ENCODE data around the gene MRM3.
"Not testable (repeated sequence)": the region's sequence is repeated elsewhere in the genome, so short reads cannot be mapped to it uniquely, and the experiment has no call there.

MRM3 gene

DNA sequence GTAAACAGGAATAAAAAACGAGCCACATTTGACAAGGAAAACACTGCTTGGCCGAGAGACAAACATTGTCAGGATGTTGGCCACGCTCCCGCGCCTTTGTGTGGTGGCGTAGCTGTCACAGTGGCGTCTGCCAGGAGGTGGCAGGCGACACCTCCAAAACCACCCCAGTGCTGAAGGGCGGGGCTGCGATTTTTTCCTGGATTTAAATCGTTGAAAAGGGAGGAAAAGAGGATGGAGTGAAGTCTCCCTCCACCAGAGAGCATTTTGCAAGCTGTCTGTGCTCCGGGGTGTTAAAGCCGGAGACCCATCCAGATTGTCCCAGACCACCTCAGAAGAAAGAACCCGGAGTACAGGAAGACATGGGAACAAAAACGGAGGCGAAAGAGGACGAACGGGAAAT, 12.7 kb downstream of the MRM3 start:
- no peak for DNase-seq (ENCODE audit: low read depth in 1 of 2, low spot score in 1 of 2)

DNA sequence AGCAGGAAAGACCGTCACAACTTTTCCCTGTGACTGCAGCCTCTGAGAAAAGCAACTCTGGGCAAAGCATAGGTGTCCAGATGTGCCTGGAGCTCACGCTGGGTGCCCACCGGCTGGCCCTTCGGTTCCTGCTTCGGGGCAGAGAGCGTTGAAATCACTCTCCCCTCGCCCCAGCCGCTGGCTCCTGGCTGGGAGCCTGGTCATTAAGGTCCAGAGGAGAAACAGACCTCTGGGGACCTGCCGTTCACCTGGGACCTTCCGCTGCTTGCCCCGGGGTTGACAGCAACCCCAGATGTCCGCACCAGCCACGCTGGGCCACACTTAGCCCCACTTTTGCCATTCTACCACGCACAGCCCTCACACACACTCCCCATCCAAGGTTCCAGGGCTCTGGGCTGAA, 13.1 kb downstream of the MRM3 start:
- DNase-seq (ENCODE audit: low read depth in 1 of 2, low spot score in 1 of 2), result no peak

DNA sequence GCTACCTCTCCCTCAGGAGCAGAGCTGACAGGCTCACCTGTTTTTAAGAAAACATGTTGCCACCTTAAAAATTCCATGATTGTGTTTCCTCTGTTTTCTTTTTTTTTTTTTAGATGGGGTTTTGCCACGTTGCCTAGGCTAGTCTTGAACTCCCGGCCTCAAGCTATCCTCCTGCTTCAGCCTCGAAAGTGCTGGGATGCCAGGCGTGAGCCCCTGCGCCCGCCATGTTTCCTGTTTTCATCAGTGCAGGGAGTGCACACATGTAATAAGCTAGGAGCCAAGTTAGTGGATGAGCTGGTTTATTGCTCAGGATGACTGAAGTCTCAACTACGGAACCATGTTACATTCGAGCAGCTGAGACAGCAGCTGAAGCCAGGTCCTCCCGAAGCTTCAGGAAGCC, 13.6 kb downstream of the MRM3 start:
- no peak for DNase-seq (ENCODE audit: low read depth in 1 of 2, low spot score in 1 of 2)

DNA sequence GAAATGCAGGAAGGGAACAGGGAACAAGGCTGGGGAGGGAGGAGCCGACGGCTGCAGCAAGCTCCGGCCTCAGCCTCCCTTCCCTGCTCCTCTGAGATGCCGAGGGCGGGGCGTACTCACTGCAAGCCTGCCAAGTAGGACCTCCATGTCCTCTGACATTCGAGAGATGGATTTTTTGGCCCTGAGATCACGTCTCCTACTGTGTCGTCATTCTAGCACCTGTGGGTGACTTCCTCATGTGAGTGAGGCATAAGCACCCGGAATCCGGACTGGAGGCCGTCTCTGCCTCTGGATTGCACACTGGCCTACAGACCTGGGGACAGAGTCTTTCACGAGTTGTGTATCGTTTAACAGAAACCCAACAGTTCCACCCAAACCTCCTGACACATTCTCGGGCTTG, 14.5 kb downstream of the MRM3 start:
- no peak for DNase-seq (ENCODE audit: low read depth in 1 of 2, low spot score in 1 of 2)

DNA sequence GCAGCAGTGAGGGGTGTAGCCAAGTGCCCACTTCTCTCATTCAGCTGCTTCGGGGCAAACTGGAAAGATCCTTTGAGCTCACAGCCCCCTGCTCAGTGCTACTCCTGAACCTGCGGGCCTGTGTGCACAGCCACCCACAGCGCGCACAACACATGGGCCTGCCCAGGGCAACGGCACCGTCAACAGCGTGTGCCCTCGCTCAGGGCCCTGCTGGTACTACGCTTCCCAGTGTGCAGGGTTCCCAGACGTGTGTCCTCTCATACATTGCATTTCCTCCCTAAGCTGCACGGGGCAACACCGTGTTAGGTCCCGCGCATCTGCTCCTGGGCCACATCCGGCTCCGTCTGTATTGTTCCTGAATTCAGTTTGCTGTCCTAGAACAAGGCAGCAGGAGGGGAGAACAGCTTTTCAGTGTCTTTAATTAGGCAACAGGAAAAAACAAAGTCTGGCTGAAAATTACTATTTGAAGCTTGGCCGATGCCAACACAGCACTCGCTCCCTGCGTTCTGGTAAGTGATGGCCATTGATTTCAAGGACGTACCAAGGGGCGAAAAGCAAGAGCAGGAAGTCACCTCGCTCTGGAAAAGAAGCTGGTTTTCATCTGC, 15.2 kb downstream of the MRM3 start:
- DNase-seq (ENCODE audit: low read depth in 1 of 2, low spot score in 1 of 2), result no peak

DNA sequence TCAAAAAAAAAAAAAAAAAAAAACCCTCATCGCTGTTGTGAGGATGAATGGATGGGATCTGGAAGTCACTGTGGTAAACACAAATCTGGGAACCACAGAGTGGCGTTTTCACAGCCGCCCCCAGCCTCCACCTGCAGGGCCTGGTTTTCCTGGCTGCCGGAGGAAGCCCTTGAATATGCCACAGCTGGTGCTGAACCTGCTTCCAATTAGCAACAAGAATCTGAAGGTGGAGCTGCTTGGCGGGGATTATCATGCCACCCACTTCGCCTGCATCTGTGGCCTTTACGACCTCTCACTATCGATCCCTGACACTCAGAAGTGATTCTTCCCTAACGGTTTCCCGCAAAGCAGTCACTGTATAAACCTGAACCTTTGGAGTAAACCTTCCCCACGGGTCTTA, 16.1 kb downstream of the MRM3 start:
- DNase-seq (ENCODE audit: low read depth in 1 of 2, low spot score in 1 of 2), result no peak

DNA sequence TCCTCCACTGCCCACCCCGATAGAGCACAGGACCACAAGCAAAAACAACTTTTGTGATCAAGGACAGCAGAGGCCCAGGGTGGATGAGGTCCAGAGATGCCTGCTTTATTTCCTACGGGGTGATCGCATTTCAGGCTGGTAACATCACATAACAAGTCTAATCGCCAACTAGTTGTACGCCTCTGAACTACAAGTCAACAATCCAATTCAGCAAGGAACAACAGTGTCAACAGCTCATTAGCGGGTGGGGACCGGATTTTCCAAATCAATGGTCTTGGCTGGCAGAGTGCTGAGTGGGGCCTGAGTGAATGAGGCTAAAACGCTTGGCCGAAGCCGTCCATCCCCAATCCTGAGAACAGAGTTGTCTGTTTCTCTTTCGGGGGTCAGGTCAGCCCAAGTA, 17.1 kb downstream of the MRM3 start:
- no peak for DNase-seq (ENCODE audit: low read depth in 1 of 2, low spot score in 1 of 2)

DNA sequence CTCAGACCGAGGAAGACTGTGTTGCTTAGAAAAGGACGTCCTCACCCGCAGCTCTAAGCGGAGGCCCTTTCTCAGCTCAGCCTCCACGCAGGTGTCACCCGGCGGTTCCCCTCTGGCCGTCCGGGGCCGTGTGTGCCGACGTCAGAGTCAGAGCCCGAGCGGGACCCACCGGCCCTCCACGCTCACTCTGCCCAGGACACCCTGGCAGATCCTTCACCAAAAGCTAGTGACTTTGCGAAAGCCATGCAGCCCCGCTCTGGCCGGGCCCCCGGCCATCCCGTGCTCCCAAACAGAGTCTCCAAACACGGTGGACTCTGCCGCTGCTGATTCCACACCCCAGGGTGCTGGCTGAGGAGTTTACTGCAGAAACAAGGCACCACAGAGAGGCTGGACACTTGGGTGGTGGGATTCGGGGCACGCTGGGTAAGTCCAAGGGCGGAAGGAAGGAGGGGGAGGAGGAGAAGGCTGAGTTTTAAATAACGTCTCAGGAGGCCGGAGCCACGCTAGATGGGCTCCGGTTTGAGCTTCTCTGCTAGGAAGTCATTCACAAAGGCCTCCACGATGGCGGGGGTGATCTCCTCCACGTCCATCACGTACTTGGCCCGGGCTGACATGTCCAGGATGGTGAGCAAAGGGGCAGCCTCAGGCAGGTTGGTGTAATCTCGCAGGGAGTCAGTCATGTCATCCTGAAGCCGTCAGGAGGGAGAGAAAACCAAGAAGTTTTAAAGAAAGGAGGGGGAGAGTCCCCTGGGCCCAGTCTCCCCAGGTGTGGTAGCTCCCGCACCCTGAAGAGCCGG, 18.5 kb downstream of the MRM3 start:
- DNase-seq (ENCODE audit: low read depth in 1 of 2, low spot score in 1 of 2), result no peak

DNA sequence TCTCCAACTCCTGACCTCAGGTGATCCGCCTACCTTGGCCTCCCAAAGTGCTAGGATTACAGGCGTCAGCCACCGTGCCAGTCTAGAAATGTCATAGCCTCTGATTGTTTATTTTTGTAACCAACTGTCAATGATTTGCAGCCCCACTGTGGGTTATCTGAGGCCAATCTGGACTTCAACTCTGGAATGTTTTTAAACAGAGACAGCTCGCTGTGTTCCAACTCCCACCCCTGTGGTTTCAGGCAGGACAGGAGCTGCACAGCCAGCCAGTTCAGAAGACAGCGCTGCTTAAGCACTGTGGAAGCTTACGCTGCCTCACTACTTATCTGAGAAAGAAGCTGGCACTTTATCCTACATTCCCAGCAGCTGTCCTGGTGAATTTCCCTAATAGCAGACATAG, 19.5 kb downstream of the MRM3 start:
- DNase-seq (ENCODE audit: low read depth in 1 of 2, low spot score in 1 of 2), result no peak

DNA sequence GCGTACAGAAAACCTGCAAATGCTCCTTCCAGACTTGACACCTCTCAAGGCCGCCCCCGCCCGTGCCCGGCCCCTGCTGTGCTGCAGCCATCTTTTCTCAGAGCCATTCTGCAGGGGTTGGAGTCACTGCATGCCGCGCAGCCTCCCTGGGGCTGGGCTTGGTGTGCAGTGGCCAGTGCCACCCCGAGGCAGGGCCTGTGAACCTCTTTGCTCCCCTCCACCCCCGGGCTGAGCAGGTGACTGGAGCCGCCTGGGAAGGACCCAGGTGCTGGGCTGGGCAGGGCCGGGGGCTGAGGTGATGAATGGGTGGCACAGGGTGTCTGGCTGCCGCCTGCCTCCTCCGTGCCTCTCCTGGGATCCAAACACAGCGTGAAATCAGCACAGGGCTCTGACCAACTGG, 20.3 kb downstream of the MRM3 start:
- no peak for DNase-seq (ENCODE audit: low read depth in 1 of 2, low spot score in 1 of 2)

DNA sequence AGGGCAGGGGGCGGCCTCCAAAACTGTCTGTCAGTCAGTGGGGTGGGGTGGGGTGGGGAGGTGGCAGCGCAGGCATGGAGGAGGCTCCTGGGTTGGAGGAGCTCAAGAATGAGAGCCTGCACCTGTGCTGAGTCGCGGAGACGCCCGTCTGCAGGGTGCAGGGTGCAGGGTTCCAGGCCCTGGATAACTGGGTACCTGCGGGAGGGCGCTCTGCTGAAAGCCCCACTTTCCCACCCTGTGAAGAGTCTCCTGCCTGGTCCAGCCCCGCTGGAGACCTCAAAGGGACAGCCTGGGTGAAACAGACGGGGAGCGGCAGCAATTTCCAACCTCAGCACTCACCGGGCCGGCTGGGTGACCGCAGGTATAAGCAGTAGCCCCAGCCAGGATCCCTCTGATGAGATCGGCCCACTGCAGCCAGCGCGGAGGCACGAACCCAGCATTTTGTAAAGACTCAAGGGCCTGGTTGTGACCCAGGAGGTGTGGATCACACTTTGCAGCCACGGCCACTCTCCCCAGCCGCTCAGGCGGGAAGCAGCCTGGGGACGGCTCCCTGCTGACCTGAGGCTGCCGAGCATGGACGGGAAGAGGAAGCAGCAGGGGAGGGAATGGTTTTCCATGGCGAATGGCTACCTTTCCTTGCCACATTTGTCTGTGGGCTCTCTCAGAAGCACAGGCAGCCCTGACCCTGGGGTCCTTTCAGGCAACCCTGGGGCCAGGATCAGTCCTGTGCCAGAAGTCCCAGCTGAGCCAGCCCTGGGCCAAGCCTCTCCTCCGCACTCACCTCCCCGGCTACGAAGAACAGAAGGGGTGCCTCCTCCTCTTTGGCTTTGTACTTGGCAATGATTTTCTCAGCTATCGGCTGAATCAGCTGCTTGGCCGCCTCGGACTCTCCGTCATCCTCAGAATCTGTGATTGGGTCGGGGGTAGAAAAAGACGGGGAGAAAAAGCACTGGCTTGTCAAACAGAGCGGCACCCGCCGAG, 21.0 kb downstream of the MRM3 start:
- DNase-seq (ENCODE audit: low read depth in 1 of 2, low spot score in 1 of 2), result no peak

DNA sequence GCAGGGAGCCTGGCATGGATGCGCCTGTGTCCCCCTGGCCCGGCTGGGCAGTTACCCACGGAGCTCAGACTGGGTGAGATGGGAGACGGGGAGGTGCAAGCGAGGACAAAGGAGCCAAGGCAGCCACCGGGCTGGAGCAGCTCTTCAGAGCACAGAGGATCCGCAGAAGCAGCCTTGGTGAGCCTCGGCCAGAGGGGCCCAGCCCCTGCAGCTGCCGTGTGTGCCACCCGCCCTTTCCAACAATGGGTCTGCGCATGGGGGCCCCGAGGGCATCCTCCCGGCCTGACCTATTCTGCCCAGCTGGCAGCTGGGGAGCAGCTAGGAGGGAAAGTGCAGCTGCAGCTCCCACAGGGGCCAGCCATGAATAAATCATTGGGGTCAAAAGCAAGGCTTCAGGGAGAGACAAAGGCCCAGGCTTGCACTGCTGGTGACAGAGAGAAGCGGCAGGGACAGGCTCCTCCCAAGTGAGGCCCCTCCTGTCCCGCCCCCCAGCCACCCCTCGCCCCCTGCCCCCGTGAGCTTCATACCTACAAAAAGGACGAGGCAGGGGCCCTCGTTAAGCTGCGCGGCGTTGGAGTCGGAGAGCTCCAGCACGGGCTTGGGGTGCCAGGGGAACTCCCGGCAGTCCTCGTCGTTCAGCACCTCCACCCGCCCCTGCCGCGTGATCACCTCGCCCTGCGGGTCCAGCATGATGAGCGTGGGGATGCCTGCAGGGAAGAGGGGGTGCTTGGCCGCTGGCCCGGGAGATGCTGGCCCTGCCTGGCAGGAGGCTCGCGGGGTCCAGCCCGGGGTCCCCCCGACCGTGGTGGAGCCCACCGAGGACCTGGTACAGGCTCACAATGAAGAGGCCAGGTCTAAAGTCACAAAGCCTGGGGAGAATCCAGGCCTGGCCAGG, 22.6 kb downstream of the MRM3 start:
- no peak for DNase-seq (ENCODE audit: low read depth in 1 of 2, low spot score in 1 of 2)

DNA sequence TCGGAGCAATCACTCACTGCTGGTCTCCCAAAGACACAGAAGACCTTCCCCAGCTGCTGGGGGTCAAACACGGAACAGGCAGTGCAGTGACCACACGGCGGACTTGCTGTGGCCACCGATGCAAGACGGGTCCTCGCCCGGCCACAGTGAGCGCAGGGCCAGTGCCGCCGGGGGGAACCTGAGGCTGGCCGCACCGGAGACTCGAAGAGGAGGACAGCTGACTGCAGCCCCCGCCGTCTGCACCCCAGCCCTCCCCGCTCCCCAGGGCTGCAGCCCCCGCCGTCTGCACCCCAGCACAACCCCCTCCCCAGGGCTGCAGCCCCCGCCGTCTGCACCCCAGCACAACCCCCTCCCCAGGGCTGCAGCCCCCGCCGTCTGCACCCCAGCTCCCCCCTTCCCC, 23.7 kb downstream of the MRM3 start:
- DNase-seq (ENCODE audit: low read depth in 1 of 2, low spot score in 1 of 2), result not testable (repeated sequence)

DNA sequence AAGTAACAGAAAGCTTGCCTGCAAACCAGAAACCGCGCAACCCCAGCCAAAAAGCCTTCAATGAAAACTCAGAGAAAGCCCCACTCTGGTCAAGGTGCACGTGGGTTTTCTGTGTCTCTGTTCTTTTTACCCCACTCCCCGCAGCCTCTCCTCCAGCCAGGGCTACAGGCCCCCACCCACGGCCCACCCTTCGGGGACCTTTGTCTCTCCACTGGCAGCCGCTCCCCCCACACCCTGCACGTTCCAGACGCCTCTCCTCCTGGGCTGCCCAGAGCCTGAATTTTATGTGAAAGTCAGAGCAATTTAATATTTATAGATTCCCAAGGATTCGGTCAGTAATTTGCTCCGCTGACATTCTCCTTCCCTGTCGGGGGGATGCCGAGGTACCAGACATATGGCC, 24.2 kb downstream of the MRM3 start:
- no peak for DNase-seq (ENCODE audit: low read depth in 1 of 2, low spot score in 1 of 2)

DNA sequence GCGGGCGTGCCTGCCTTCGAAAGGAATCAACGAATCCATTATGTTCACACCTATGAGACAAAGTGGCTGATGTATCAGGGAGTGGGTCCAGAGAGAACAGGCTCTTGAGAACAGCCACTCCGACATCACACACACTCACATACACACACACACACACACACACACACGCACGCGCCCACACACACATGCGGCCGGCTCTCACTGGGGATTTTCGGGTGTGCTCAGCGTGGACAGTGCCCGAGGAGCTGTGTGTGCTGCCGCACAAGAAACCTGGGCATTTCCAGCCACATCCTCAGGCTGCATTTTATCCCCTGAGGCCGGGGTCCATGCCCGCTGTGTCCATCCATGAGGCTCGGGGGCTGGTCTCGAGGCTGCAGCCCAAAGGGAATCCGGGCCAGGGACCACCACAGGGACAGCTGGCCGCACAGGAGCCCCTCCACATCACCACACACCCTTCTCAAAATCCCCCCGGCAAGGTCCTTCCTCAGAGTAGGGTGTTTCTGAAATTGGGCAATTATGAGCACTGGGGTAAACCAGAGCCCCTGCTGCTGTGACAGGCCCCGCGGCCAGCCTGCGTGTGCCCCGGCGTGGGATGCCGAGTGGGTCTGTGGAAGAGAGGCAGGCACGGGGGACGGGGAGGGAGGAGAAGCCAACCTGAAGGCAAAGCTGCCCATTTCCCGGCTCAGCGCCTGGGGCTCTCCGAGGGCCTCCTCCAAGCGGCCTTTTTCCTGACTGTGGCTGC, 24.8 kb downstream of the MRM3 start:
- no peak for DNase-seq (ENCODE audit: low read depth in 1 of 2, low spot score in 1 of 2)

DNA sequence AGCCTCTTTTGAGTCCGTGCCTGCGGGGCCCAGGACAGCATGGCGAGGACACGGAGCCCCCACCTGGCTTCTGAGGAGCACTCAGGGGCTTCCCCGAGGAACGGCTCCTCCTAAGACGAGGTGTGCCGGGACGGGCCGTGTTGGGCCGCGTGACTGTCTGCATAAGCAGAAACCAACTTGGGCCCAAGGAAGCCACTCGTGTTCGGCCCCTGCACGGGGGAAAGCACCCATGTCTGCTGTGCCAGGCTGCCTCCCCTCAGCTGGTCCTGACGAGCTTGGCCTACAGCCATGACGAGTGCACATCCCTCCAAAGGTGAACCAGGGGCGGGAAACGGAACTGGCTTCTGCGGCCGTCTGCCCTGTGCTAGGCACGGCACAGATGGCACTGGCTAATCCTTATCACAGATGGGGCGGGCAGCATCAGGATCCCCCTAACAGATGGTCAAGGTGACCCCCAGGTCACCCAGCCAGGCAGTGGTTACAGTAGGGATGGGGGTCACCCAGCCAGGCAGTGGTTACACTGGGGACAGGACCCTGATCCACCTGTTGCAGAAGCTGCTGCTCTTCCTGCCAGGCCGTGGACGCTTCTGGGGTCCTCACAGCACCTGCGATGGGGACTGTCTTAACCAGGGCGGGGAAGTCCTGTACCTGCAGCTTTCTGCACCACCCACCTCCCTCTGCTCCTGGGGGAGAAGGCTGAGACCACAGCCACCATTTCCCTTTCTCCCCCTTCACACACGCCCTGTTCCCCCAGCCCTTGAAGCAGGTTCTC, 25.6 kb downstream of the MRM3 start:
- DNase-seq (ENCODE audit: low read depth in 1 of 2, low spot score in 1 of 2), result no peak

DNA sequence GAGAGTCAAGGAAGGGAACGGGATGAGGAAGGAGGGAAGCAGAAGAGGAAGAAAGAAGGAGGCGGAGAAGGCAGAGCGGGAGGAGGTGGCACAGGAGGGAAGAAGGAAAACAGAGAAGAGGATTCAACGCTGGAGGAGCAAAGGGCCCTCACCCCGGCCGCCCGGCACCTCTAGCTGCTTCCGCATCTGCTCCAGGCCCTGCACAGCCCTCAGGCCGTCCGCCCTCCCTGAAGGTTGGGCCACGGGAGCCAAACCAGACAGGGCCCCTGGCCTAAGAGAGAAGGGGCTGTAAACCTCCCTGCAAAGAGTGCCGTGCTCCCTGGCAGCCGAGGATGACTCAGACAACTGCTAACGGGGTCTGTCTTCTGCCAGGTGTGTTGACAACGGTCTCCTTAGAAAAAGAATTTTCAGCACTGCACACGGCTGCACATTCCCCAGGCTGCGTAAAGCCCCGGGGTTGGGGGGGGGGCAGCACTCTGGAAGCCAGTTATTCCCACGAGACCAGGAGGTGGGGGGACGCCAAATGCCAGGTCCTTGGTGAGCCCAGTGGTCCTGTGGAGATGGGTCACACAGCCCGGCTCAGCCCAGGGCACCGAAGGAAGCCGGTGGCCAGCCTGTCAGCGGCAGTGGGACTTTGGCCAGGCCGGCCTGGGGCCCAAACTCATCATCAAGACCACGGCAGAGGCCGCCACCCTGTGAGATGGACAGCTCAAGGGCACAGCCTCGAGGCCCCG, 29.1 kb downstream of the MRM3 start:
- no peak for DNase-seq (ENCODE audit: low read depth in 1 of 2, low spot score in 1 of 2)

DNA sequence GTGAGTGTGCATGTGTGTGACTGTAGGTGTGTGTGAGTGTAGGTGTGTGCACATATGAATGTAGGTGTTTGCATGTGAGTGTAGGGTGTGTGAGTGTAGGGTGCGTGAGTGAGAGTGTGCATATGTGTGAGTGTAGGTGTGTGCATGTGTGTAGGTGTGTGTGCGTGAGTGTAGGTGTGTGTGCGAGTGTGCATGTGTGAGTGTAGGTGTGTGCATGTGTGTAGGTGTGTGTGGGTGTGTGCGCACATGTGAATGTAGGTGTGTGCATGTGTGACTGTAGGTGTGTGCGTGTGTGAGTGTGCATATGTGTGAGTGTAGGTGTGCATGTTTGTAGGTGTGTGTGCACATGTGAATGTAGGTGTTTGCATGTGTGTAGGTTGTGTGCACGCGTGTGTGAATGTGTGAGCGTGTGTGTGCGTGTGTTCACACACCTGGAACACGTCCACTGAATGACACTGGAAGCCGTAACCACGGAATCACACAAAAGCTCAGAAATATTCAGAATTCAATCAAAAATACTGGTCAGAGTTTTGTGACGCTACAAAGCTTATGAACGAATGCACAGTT, 30.6 kb downstream of the MRM3 start:
- no peak for DNase-seq (ENCODE audit: low read depth in 1 of 2, low spot score in 1 of 2)

Data from activated T-helper 1 cell treated with anti-CD3 and anti-CD28 coated beads, Interleukin-2, amount 50 U/mL, for 16 hours (primary cell).